SK-N-SH (cell line): ENCODE results near the gene GALNTL6. TPM values are rescaled to one million over a fixed set of nuclear protein-coding genes. Genes with fewer than 3 reads are reported as not detected.
A peak's percentile ranks its signal among the peaks of the same experiment; 100 is the strongest.

Source experiments
- CTCF ChIA-PET: fragments of 300-600, 350-600 bp; formaldehyde crosslinking; extraction: SDS; loops from one replicate; lab custom pipeline; 2021; lab: Yijun Ruan, JAX
- POLR2A ChIA-PET: fragments of 350-600 bp; sonication (Branson Sonifier 250); formaldehyde crosslinking; extraction: SDS; loops from one replicate; lab custom pipeline; 2020; ENCODE audit warnings: antibody characterized with exemption, inconsistent platforms; lab: Yijun Ruan, JAX
- DNase-seq: peaks from one replicate; pipeline ENCODE4 v3.0.0; 2012
- H2AFZ ChIP-seq: fragments of 200-600 bp; sonication (generic); 2 replicates; pipeline ENCODE4 v1.8.1; 2016; ENCODE audit warnings: antibody characterized with exemption, mild to moderate bottlenecking, low read depth
- H3F3A ChIP-seq: fragments of 200-600 bp; sonication (generic); replicated peaks from 2 replicates; pipeline ENCODE3; 2016; ENCODE audit warnings: antibody characterized with exemption, mild to moderate bottlenecking; ENCODE audit not compliant: insufficient read depth
- H3K27ac ChIP-seq, 2 experiments: fragments of 200-500 bp in 1 of 2; fragments of 200-600 bp in 1 of 2; sonication (Bioruptor generic) in 1 of 2; sonication (generic), shearing (Covaris generic) in 1 of 2; 2 replicates each; pipeline versions ENCODE4 v1.5.1 to v1.6.1; 2014 to 2016; ENCODE audit warnings: low read depth in 2 of 2, inconsistent platforms in 1 of 2, low read length in 1 of 2, mild to moderate bottlenecking in 1 of 2, mixed read lengths in 1 of 2
- H3K27me3 ChIP-seq: fragments of 200-600 bp; sonication (generic), shearing (Covaris generic); 2 replicates; pipeline ENCODE4 v1.6.1; 2016; ENCODE audit warnings: mixed run types; ENCODE audit not compliant: insufficient read depth
- H3K36me3 ChIP-seq, 2 experiments: fragments of 200-500 bp in 1 of 2; fragments of 200-600 bp in 1 of 2; sonication (Bioruptor generic) in 1 of 2; sonication (generic) in 1 of 2; replicated peaks in 1 of 2; 2 replicates each; pipeline versions ENCODE3 to v1.5.1; 2014 to 2016; ENCODE audit warnings: low read length in 1 of 2, mild to moderate bottlenecking in 1 of 2; ENCODE audit not compliant: insufficient read depth in 2 of 2, control insufficient read depth in 1 of 2
- H3K4me1 ChIP-seq, 2 experiments: fragments of 200-500 bp in 1 of 2; fragments of 200-600 bp in 1 of 2; sonication (Bioruptor generic) in 1 of 2; sonication (generic), shearing (Covaris generic) in 1 of 2; 2 replicates each; pipeline versions ENCODE4 v1.5.1 to v1.6.1; 2014 to 2016; ENCODE audit warnings: low read depth in 1 of 2, low read length in 1 of 2, mixed run types in 1 of 2; ENCODE audit not compliant: insufficient read depth in 2 of 2, control insufficient read depth in 1 of 2
- H3K4me2 ChIP-seq: fragments of 200-600 bp; sonication (generic), shearing (Covaris generic); 2 replicates; pipeline ENCODE4 v1.6.1; 2017; ENCODE audit warnings: mixed run types
- H3K4me3 ChIP-seq, 2 experiments: fragments of 200-500 bp in 1 of 2; fragments of 200-600 bp in 1 of 2; sonication (Bioruptor generic) in 1 of 2; sonication (generic), shearing (Covaris generic) in 1 of 2; 2 replicates each; pipeline versions ENCODE4 v1.5.1 to v1.8.1; 2014 to 2016; ENCODE audit warnings: low read depth in 2 of 2, inconsistent platforms in 1 of 2, low read length in 1 of 2, mild to moderate bottlenecking in 1 of 2, mixed read lengths in 1 of 2, moderate library complexity in 1 of 2
- H3K79me2 ChIP-seq: fragments of 200-600 bp; sonication (generic); 2 replicates; pipeline ENCODE4 v1.8.1; 2017; ENCODE audit warnings: mild to moderate bottlenecking; ENCODE audit not compliant: insufficient read depth
- H3K9ac ChIP-seq: fragments of 200-600 bp; sonication (generic); 2 replicates; pipeline ENCODE4 v1.6.1; 2017; ENCODE audit warnings: mixed run types
- H3K9me2 ChIP-seq: fragments of 200-600 bp; sonication (generic); 2 replicates; pipeline ENCODE4 v1.6.1; 2017; ENCODE audit warnings: mixed run types
- H3K9me3 ChIP-seq: fragments of 200-600 bp; sonication (generic); 2 replicates; pipeline ENCODE4 v1.6.1; 2017; ENCODE audit warnings: mixed run types, mild to moderate bottlenecking, moderate library complexity
- H4K20me1 ChIP-seq: fragments of 200-600 bp; sonication (generic); 2 replicates; pipeline ENCODE4 v1.6.1; 2017; ENCODE audit warnings: mild to moderate bottlenecking, mixed run types; ENCODE audit not compliant: insufficient read depth
- CHD2 ChIP-seq: fragments of 150-350 bp; IDR thresholded peaks from 2 replicates; pipeline ENCODE4 v1.6.1; 2018; ENCODE audit warnings: low read length; ENCODE audit not compliant: partially characterized antibody
- ELF1 ChIP-seq: IDR thresholded peaks from 2 replicates; pipeline ENCODE4 v1.4.0; 2012
- EP300 ChIP-seq, 2 experiments: IDR thresholded peaks; 2 replicates each; pipeline versions ENCODE4 v1.4.0 to v1.6.1; 2012; ENCODE audit warnings: borderline replicate concordance in 1 of 2, low read depth in 1 of 2, low read length in 1 of 2
- GATA2 ChIP-seq: sonication (generic); formaldehyde crosslinking; IDR thresholded peaks from 2 replicates; pipeline ENCODE4 v1.5.0; 2020; ENCODE audit warnings: mild to moderate bottlenecking, missing genetic modification reagents
- JUND ChIP-seq: IDR thresholded peaks from 2 replicates; pipeline ENCODE4 v1.4.0; 2012
- NFIC ChIP-seq: IDR thresholded peaks from 2 replicates; pipeline ENCODE4 v1.4.0; 2012; ENCODE audit warnings: borderline replicate concordance
- NRF1 ChIP-seq: IDR thresholded peaks from 2 replicates; pipeline ENCODE4 v1.6.1; 2012; ENCODE audit warnings: low read depth, mild to moderate bottlenecking, low read length
- RAD21 ChIP-seq: IDR thresholded peaks from 2 replicates; pipeline ENCODE4 v1.6.1; 2012; ENCODE audit warnings: mild to moderate bottlenecking, low read length
- RCOR1 ChIP-seq: fragments of 150-350 bp; IDR thresholded peaks from 2 replicates; pipeline ENCODE4 v1.6.1; 2017; ENCODE audit warnings: antibody characterized with exemption, low read length
- RXRA ChIP-seq: IDR thresholded peaks from 2 replicates; pipeline ENCODE4 v1.4.0; 2012; ENCODE audit warnings: low read depth, mild to moderate bottlenecking, borderline replicate concordance
- SIN3A ChIP-seq: IDR thresholded peaks from 2 replicates; pipeline ENCODE4 v1.6.1; 2012; ENCODE audit warnings: low read depth, mild to moderate bottlenecking, low read length, moderate library complexity, borderline replicate concordance
- SMC3 ChIP-seq: IDR thresholded peaks from 2 replicates; pipeline ENCODE4 v1.6.1; 2012; ENCODE audit warnings: low read depth, low read length, improper control_type of control experiment
- TAF1 ChIP-seq: IDR thresholded peaks from 2 replicates; pipeline ENCODE4 v1.6.1; 2012; ENCODE audit warnings: low read depth, mild to moderate bottlenecking, low read length, moderate library complexity, borderline replicate concordance
- TCF12 ChIP-seq: IDR thresholded peaks from 2 replicates; pipeline ENCODE4 v1.4.0; 2012
- YY1 ChIP-seq: IDR thresholded peaks from 2 replicates; pipeline ENCODE4 v1.4.0; 2012; ENCODE audit warnings: low read depth, mild to moderate bottlenecking
- WGBS: methylation state at CpG from one replicate; pipeline ENCODE4 v1.1.6; 2017; ENCODE audit warnings: low lambda C conversion rate; 5-methylcytosine and 5-hydroxymethylcytosine counted together
- polyA plus RNA-seq, 3 experiments: library from polyadenylated mRNA; depleted of rRNA; stranded (reverse); fragments of >200 nt; gene quantifications; 2 replicates each; pipeline ENCODE4 v1.2.3, GENCODE V29; 2012
- TF ChIP-seq, protein P1 (sequence below): IDR thresholded peaks from 2 replicates; pipeline ENCODE4 v1.4.0; 2012; ENCODE audit warnings: low read depth, borderline replicate concordance
- TF ChIP-seq, protein P2 (sequence below): IDR thresholded peaks from 2 replicates; pipeline ENCODE4 v1.6.1; 2012; ENCODE audit warnings: mild to moderate bottlenecking, low read depth, low read length, moderate library complexity
- TF ChIP-seq, protein P3 (sequence below): fragments of 150-350 bp; IDR thresholded peaks from 2 replicates; pipeline ENCODE4 v1.6.1; 2017; ENCODE audit warnings: antibody characterized with exemption, low read length, low read depth, borderline replicate concordance

The GALNTL6 gene
- polyA plus RNA-seq, 1 of the 3 experiments (the other 2 are of a cell fraction), result 0.07 TPM

DNA sequence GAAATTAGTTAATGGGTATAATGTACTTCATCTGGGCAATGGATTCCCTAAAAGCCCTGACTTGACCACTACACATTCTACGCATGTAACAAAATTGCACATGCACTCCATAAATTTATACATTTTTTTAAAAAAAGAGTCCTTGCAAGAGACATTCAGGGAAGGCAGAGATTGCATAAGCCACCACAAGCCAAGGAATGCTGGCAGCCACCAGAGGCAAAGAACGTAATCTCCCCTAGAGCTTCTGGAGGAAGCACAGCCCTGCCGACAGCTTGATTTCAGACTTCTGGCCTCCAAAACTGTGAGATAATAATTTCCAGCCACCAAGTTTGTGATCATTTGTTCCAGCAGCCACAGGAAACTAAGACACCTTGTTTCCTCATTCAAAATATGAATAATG, 1169.8 kb downstream of the GALNTL6 start:
- H3K79me2 ChIP-seq, result no peaks in the 10 kb centered on the region
- peak overlapping the region in 1 of 2 experiments; percentile 61; a peak in 1 of 4 replicates for H3K27ac ChIP-seq
- no peaks in the 10 kb centered on the region for H3K9me3 ChIP-seq
- H3K9ac ChIP-seq, result no peak overlapping the region
- no peak for DNase-seq
- CTCF ChIA-PET, result no interaction called here
- TF ChIP-seq RCOR1 (no peak), RAD21 (no peak), RXRA (no peak), NFIC (no peak), CHD2 (no peak), JUND (no peak), SMC3 (no peak), YY1 (no peak), TCF12 (no peak), TAF1 (no peak), GATA2 (no peak), EP300 (IDR thresholded peaks at IDR 0.05; ENCODE audit: borderline replicate concordance in 1 of 2, low read depth in 1 of 2, low read length in 1 of 2) (no peak), NRF1 (no peak), ELF1 (no peak), SIN3A (no peak)
- TF ChIP-seq, protein P1, sequence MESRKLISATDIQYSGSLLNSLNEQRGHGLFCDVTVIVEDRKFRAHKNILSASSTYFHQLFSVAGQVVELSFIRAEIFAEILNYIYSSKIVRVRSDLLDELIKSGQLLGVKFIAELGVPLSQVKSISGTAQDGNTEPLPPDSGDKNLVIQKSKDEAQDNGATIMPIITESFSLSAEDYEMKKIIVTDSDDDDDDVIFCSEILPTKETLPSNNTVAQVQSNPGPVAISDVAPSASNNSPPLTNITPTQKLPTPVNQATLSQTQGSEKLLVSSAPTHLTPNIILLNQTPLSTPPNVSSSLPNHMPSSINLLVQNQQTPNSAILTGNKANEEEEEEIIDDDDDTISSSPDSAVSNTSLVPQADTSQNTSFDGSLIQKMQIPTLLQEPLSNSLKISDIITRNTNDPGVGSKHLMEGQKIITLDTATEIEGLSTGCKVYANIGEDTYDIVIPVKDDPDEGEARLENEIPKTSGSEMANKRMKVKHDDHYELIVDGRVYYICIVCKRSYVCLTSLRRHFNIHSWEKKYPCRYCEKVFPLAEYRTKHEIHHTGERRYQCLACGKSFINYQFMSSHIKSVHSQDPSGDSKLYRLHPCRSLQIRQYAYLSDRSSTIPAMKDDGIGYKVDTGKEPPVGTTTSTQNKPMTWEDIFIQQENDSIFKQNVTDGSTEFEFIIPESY, result no peak
- TF ChIP-seq, protein P2, sequence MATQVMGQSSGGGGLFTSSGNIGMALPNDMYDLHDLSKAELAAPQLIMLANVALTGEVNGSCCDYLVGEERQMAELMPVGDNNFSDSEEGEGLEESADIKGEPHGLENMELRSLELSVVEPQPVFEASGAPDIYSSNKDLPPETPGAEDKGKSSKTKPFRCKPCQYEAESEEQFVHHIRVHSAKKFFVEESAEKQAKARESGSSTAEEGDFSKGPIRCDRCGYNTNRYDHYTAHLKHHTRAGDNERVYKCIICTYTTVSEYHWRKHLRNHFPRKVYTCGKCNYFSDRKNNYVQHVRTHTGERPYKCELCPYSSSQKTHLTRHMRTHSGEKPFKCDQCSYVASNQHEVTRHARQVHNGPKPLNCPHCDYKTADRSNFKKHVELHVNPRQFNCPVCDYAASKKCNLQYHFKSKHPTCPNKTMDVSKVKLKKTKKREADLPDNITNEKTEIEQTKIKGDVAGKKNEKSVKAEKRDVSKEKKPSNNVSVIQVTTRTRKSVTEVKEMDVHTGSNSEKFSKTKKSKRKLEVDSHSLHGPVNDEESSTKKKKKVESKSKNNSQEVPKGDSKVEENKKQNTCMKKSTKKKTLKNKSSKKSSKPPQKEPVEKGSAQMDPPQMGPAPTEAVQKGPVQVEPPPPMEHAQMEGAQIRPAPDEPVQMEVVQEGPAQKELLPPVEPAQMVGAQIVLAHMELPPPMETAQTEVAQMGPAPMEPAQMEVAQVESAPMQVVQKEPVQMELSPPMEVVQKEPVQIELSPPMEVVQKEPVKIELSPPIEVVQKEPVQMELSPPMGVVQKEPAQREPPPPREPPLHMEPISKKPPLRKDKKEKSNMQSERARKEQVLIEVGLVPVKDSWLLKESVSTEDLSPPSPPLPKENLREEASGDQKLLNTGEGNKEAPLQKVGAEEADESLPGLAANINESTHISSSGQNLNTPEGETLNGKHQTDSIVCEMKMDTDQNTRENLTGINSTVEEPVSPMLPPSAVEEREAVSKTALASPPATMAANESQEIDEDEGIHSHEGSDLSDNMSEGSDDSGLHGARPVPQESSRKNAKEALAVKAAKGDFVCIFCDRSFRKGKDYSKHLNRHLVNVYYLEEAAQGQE, result no peak
- TF ChIP-seq, protein P3, sequence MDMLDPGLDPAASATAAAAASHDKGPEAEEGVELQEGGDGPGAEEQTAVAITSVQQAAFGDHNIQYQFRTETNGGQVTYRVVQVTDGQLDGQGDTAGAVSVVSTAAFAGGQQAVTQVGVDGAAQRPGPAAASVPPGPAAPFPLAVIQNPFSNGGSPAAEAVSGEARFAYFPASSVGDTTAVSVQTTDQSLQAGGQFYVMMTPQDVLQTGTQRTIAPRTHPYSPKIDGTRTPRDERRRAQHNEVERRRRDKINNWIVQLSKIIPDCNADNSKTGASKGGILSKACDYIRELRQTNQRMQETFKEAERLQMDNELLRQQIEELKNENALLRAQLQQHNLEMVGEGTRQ, result no peak
- TF ChIP-seq, all 33 proteins: peak for 0
- Histone ChIP-seq H3K9me2 (no peaks in the 10 kb centered on the region), H3K4me2 (no peak overlapping the region), H3K4me3 (no peak overlapping the region), H3K36me3 (no peaks in the 10 kb centered on the region), H3K27me3 (no peaks in the 10 kb centered on the region), H3F3A (peaks cover 10% of the 10 kb centered on the region), H4K20me1 (no peaks in the 10 kb centered on the region), H2AFZ (0 out of 2 replicates have a peak overlapping the region, but pooled peaks have one; percentile 40), H3K4me1 (peaks cover 0 to 8% of the 10 kb centered on the region in 2 experiments; a peak in 1 of 4 replicates)
- POLR2A ChIA-PET, result no interaction called here
- 94% methylated on average over 3 of the region's 3 CpGs for WGBS
